Measurements from ENCODE around the gene THSD4.

Gene THSD4

GRCh38 chr15:71469413-71469812 is 354.1 kb downstream of the THSD4 start:
- no peak for DNase-seq

GRCh38 chr15:71471347-71471746 is 356.1 kb downstream of the THSD4 start:
- no peak for DNase-seq

GRCh38 chr15:71472566-71472965 is 357.3 kb downstream of the THSD4 start:
- no peak for DNase-seq

- DNase-seq: no peak
Observed at GRCh38 chr15:71473751-71474150, 358.5 kb downstream of the THSD4 start.

GRCh38 chr15:71476823-71477222 is 361.6 kb downstream of the THSD4 start:
- no peak for DNase-seq

GRCh38 chr15:71480556-71480955 is 365.3 kb downstream of the THSD4 start:
- no peak for DNase-seq

- no peak for DNase-seq
Observed at GRCh38 chr15:71484080-71484479, 368.8 kb downstream of the THSD4 start.

- no peak for DNase-seq
Observed at GRCh38 chr15:71485094-71485693, 369.9 kb downstream of the THSD4 start.

- no peak for DNase-seq
Observed at GRCh38 chr15:71489570-71489969, 374.3 kb downstream of the THSD4 start.

- DNase-seq: no peak
Observed at GRCh38 chr15:71493526-71493925, 378.3 kb downstream of the THSD4 start.

GRCh38 chr15:71494563-71495397 is 379.5 kb downstream of the THSD4 start:
- no peak for DNase-seq

GRCh38 chr15:71495398-71495780 is 380.1 kb downstream of the THSD4 start:
- DNase-seq: no peak

GRCh38 chr15:71496336-71496955 is 381.2 kb downstream of the THSD4 start:
- DNase-seq: no peak

- no peak for DNase-seq
Observed at GRCh38 chr15:71501344-71502076, 386.2 kb downstream of the THSD4 start.

- DNase-seq: no peak
Observed at GRCh38 chr15:71502077-71502432, 386.8 kb downstream of the THSD4 start.

- DNase-seq: no peak
Observed at GRCh38 chr15:71505962-71506361, 390.7 kb downstream of the THSD4 start.

GRCh38 chr15:71506946-71507345 is 391.7 kb downstream of the THSD4 start:
- no peak for DNase-seq

- DNase-seq: no peak
Observed at GRCh38 chr15:71508081-71508682, 392.9 kb downstream of the THSD4 start.

GRCh38 chr15:71509139-71509538 is 393.9 kb downstream of the THSD4 start:
- no peak for DNase-seq

GRCh38 chr15:71510763-71511162 is 395.5 kb downstream of the THSD4 start:
- no peak for DNase-seq

GRCh38 chr15:71511796-71512681 is 396.8 kb downstream of the THSD4 start:
- peak; percentile 47 to 78 for DNase-seq

GRCh38 chr15:71512682-71513006 is 397.4 kb downstream of the THSD4 start:
- DNase-seq: no peak

All from NCI-H2081 (cell line).